Measurements from ENCODE around the gene CBLB. TPM values are rescaled to one million over a fixed set of nuclear protein-coding genes. Genes with fewer than 3 reads are reported as not detected.
A peak's percentile ranks its signal among the peaks of the same experiment; 100 is the strongest.

CBLB gene
- total RNA-seq, 1 experiment from 2014 or later, result 26.2 TPM

- peak overlapping the region; percentile 3 for H3K27ac Mint-ChIP-seq (ENCODE audit: unreplicated experiment)
- H3K4me1 Mint-ChIP-seq (ENCODE audit: low read depth, unreplicated experiment), result peaks cover 14% of the 10 kb centered on the region
- CTCF ChIA-PET, result no interaction called here
- H3K36me3 Mint-ChIP-seq (ENCODE audit: insufficient read depth, unreplicated experiment), result peaks cover 17% of the 10 kb centered on the region
- DNase-seq, result no peak
- H3K27me3 Mint-ChIP-seq (ENCODE audit: unreplicated experiment), result no peaks in the 10 kb centered on the region
- H3K9me3 Mint-ChIP-seq (ENCODE audit: low read depth, unreplicated experiment), result no peaks in the 10 kb centered on the region
- intact Hi-C loops (cut with micrococcal nuclease; ENCODE audit: unreplicated experiment), result no loop called here
- no TSS peak for BruUV-seq (replicated peaks)
- TF ChIP-seq CTCF (IDR thresholded peaks at IDR 0.05; ENCODE audit: unreplicated experiment), result no peak
- peak overlapping the region; percentile 76 for H3K4me3 Mint-ChIP-seq (ENCODE audit: low read depth, unreplicated experiment)
Observed at GRCh38 chr3:105883798-105884377, 15.1 kb upstream of the CBLB start.

- no peaks in the 10 kb centered on the region for H3K9me3 Mint-ChIP-seq (ENCODE audit: low read depth, unreplicated experiment)
- CTCF ChIA-PET, result no interaction called here
- intact Hi-C loops (cut with micrococcal nuclease; ENCODE audit: unreplicated experiment), result no loop called here
- H3K27ac Mint-ChIP-seq (ENCODE audit: unreplicated experiment), result no peak overlapping the region
- H3K36me3 Mint-ChIP-seq (ENCODE audit: insufficient read depth, unreplicated experiment), result peaks cover 17% of the 10 kb centered on the region
- DNase-seq, result no peak
- H3K27me3 Mint-ChIP-seq (ENCODE audit: unreplicated experiment), result no peaks in the 10 kb centered on the region
- no peak for TF ChIP-seq CTCF (IDR thresholded peaks at IDR 0.05; ENCODE audit: unreplicated experiment)
- peaks cover 14% of the 10 kb centered on the region for H3K4me1 Mint-ChIP-seq (ENCODE audit: low read depth, unreplicated experiment)
- no TSS peak for BruUV-seq (replicated peaks)
- H3K4me3 Mint-ChIP-seq (ENCODE audit: low read depth, unreplicated experiment), result no peak overlapping the region
Observed at GRCh38 chr3:105880681-105881290, 12.0 kb upstream of the CBLB start.

GRCh38 chr3:105878061-105878460 lies 9.2 kb upstream of the CBLB start:
- intact Hi-C loops (cut with micrococcal nuclease; ENCODE audit: unreplicated experiment), result no loop called here
- no peak overlapping the region for H3K27ac Mint-ChIP-seq (ENCODE audit: unreplicated experiment)
- peaks cover 7% of the 10 kb centered on the region for H3K36me3 Mint-ChIP-seq (ENCODE audit: insufficient read depth, unreplicated experiment)
- H3K9me3 Mint-ChIP-seq (ENCODE audit: low read depth, unreplicated experiment), result no peaks in the 10 kb centered on the region
- H3K4me3 Mint-ChIP-seq (ENCODE audit: low read depth, unreplicated experiment), result no peak overlapping the region
- CTCF ChIA-PET, result no interaction called here
- no TSS peak for BruUV-seq (replicated peaks)
- H3K27me3 Mint-ChIP-seq (ENCODE audit: unreplicated experiment), result no peaks in the 10 kb centered on the region
- H3K4me1 Mint-ChIP-seq (ENCODE audit: low read depth, unreplicated experiment), result peaks cover 2% of the 10 kb centered on the region
- DNase-seq, result no peak
- TF ChIP-seq CTCF (IDR thresholded peaks at IDR 0.05; ENCODE audit: unreplicated experiment), result no peak

GRCh38 chr3:105877336-105877910 lies 8.6 kb upstream of the CBLB start:
- no peak overlapping the region for H3K27ac Mint-ChIP-seq (ENCODE audit: unreplicated experiment)
- no peaks in the 10 kb centered on the region for H3K4me1 Mint-ChIP-seq (ENCODE audit: low read depth, unreplicated experiment)
- no peak for DNase-seq
- no peak overlapping the region for H3K4me3 Mint-ChIP-seq (ENCODE audit: low read depth, unreplicated experiment)
- no TSS peak for BruUV-seq (replicated peaks)
- CTCF ChIA-PET, result interaction anchor here (0.7 kb wide), 2 partner anchors 17 to 18 kb away, joined by 3 to 4 read pairs; no protein-coding TSS in a partner anchor
- intact Hi-C loops (cut with micrococcal nuclease; ENCODE audit: unreplicated experiment), result no loop called here
- no peaks in the 10 kb centered on the region for H3K9me3 Mint-ChIP-seq (ENCODE audit: low read depth, unreplicated experiment)
- H3K27me3 Mint-ChIP-seq (ENCODE audit: unreplicated experiment), result no peaks in the 10 kb centered on the region
- TF ChIP-seq CTCF (IDR thresholded peaks at IDR 0.05; ENCODE audit: unreplicated experiment), result no peak
- H3K36me3 Mint-ChIP-seq (ENCODE audit: insufficient read depth, unreplicated experiment), result peaks cover under 1% of the 10 kb centered on the region
